B cell (primary cell): ENCODE results near the gene MTUS2.

Source experiments
- CTCF ChIP-seq: fragments of 200-600 bp; IDR thresholded peaks from one replicate; pipeline ENCODE4 v1.8.0; 2022; ENCODE audit warnings: antibody characterized with exemption, mild to moderate bottlenecking
- EZH2 ChIP-seq: IDR thresholded peaks from 2 replicates; pipeline ENCODE4 v1.6.1; 2012; ENCODE audit warnings: borderline replicate concordance, low read depth, mild to moderate bottlenecking, moderate library complexity, low read length; ENCODE audit not compliant: insufficient read depth, poor library complexity, severe bottlenecking

DNA sequence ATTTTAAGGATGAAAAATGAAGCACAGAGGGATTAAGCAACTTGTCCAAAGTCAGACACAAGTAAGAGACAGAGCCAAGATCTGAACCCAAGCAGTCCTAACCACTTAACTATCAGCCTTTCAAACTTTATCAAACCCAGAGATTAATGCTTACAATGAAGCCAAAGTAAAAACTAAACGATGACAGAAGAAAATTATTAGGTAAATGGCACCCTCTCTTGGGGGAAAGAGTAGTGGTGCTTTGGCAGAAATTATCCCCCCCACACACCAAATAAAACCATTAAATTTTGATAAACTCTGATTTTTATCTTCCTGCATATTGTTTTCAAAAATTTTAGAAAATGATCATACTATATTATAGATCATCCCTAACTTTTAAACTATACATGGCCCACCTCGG lies 446.1 kb downstream of the MTUS2 start:
- no peak for TF ChIP-seq CTCF
- TF ChIP-seq EZH2 = no peak
